HEK293 (cell line): ENCODE results near the gene MCF2L.

Experiments used
- CTCF ChIA-PET: fragments of 350-600 bp; formaldehyde crosslinking; extraction: SDS; loops from one replicate; lab custom pipeline; 2021; ENCODE audit warnings: antibody characterized with exemption; lab: Yijun Ruan, JAX
- POLR2A ChIA-PET: fragments of 300-600 bp; formaldehyde crosslinking; extraction: SDS; loops from one replicate; lab custom pipeline; 2020; ENCODE audit warnings: antibody characterized with exemption, inconsistent platforms; lab: Yijun Ruan, JAX
- H3K27ac ChIP-seq: fragments of 200-500 bp; sonication (Bioruptor generic); 2 replicates; pipeline ENCODE4 v1.5.1; 2014; ENCODE audit warnings: low read depth, low read length, control low read depth, inconsistent platforms; ENCODE audit errors: extremely low read depth
- H3K36me3 ChIP-seq, 2 experiments: fragments of 200-500 bp in 1 of 2; sonication (Bioruptor generic) in 1 of 2; 1 replicate in 1 of 2; 2 replicates in 1 of 2; pipeline ENCODE4 v1.5.1; 2014 to 2017; ENCODE audit warnings: inconsistent platforms in 2 of 2, low read length in 2 of 2; ENCODE audit not compliant: control insufficient read depth in 2 of 2, insufficient read depth in 1 of 2
- H3K4me1 ChIP-seq: fragments of 200-500 bp; sonication (Bioruptor generic); 2 replicates; pipeline ENCODE4 v1.5.1; 2014; ENCODE audit warnings: mild to moderate bottlenecking, low read length, inconsistent platforms; ENCODE audit not compliant: control insufficient read depth, insufficient read depth
- H3K4me3 ChIP-seq: 2 replicates; pipeline ENCODE4 v1.5.1; 2011; ENCODE audit warnings: low read depth, mild to moderate bottlenecking, control low read depth, low read length, moderate library complexity
- H3K9me3 ChIP-seq: fragments of 200-500 bp; sonication (Bioruptor generic); 2 replicates; pipeline ENCODE4 v1.5.1; 2014; ENCODE audit warnings: low read depth, low read length, inconsistent platforms; ENCODE audit not compliant: control insufficient read depth, insufficient read depth
- AEBP2 ChIP-seq: fragments of 450-650 bp; formaldehyde crosslinking; IDR thresholded peaks from 2 replicates; pipeline ENCODE4 v1.5.1; 2016; ENCODE audit warnings: missing biosample characterization, missing genetic modification characterization, borderline replicate concordance
- KLF1 ChIP-seq: fragments of 450-650 bp; formaldehyde crosslinking; IDR thresholded peaks from 2 replicates; pipeline ENCODE4 v1.5.1; 2016; ENCODE audit warnings: missing biosample characterization, missing genetic modification characterization
- KLF7 ChIP-seq: fragments of 450-650 bp; formaldehyde crosslinking; IDR thresholded peaks from 2 replicates; pipeline ENCODE4 v1.5.1; 2016; ENCODE audit warnings: missing biosample characterization, missing genetic modification characterization, borderline replicate concordance
- MYNN ChIP-seq: fragments of 450-650 bp; formaldehyde crosslinking; IDR thresholded peaks from 2 replicates; pipeline ENCODE4 v1.5.1; 2016; ENCODE audit warnings: missing biosample characterization, missing genetic modification characterization, borderline replicate concordance
- PRDM4 ChIP-seq: fragments of 450-650 bp; formaldehyde crosslinking; IDR thresholded peaks from 2 replicates; pipeline ENCODE4 v1.5.1; 2017; ENCODE audit warnings: missing biosample characterization, missing genetic modification characterization
- PRDM6 ChIP-seq: fragments of 450-650 bp; formaldehyde crosslinking; IDR thresholded peaks from 2 replicates; pipeline ENCODE4 v1.5.1; 2017; ENCODE audit warnings: missing biosample characterization, missing genetic modification characterization
- SCRT1 ChIP-seq: fragments of 450-650 bp; formaldehyde crosslinking; IDR thresholded peaks from 2 replicates; pipeline ENCODE4 v1.5.1; 2016; ENCODE audit warnings: missing biosample characterization, missing genetic modification characterization, borderline replicate concordance
- WT1 ChIP-seq: fragments of 450-650 bp; formaldehyde crosslinking; IDR thresholded peaks from 2 replicates; pipeline ENCODE4 v1.5.1; 2016; ENCODE audit warnings: missing biosample characterization, missing genetic modification characterization
- ZBTB6 ChIP-seq: fragments of 450-650 bp; formaldehyde crosslinking; IDR thresholded peaks from 2 replicates; pipeline ENCODE4 v1.5.1; 2017; ENCODE audit warnings: missing biosample characterization, missing genetic modification characterization
- ZFHX2 ChIP-seq: fragments of 450-650 bp; formaldehyde crosslinking; conservative IDR thresholded peaks from 2 replicates; pipeline ENCODE4 v1.5.1; 2016; ENCODE audit warnings: missing biosample characterization, missing genetic modification characterization
- ZFP41 ChIP-seq: fragments of 450-650 bp; formaldehyde crosslinking; IDR thresholded peaks from 2 replicates; pipeline ENCODE4 v1.5.1; 2016; ENCODE audit warnings: missing biosample characterization, missing genetic modification characterization, borderline replicate concordance
- ZFP69B ChIP-seq: fragments of 450-650 bp; formaldehyde crosslinking; IDR thresholded peaks from 2 replicates; pipeline ENCODE4 v1.5.1; 2016; ENCODE audit warnings: missing biosample characterization, missing genetic modification characterization
- ZNF121 ChIP-seq: fragments of 450-650 bp; formaldehyde crosslinking; IDR thresholded peaks from 2 replicates; pipeline ENCODE4 v1.5.1; 2016; ENCODE audit warnings: missing biosample characterization, missing genetic modification characterization
- ZNF157 ChIP-seq: fragments of 450-650 bp; formaldehyde crosslinking; IDR thresholded peaks from 2 replicates; pipeline ENCODE4 v1.5.1; 2016; ENCODE audit warnings: missing biosample characterization, missing genetic modification characterization
- ZNF16 ChIP-seq: fragments of 450-650 bp; formaldehyde crosslinking; IDR thresholded peaks from 2 replicates; pipeline ENCODE4 v1.5.1; 2016; ENCODE audit warnings: low read depth, missing biosample characterization, missing genetic modification characterization
- ZNF23 ChIP-seq: fragments of 450-650 bp; formaldehyde crosslinking; IDR thresholded peaks from 2 replicates; pipeline ENCODE4 v1.5.1; 2016; ENCODE audit warnings: missing biosample characterization, missing genetic modification characterization, borderline replicate concordance
- ZNF362 ChIP-seq: fragments of 450-650 bp; formaldehyde crosslinking; IDR thresholded peaks from 2 replicates; pipeline ENCODE4 v1.5.1; 2016; ENCODE audit warnings: missing biosample characterization, missing genetic modification characterization
- ZNF37A ChIP-seq: fragments of 450-650 bp; IDR thresholded peaks from 2 replicates; pipeline ENCODE4 v1.5.1; 2018; ENCODE audit warnings: missing biosample characterization, missing genetic modification characterization
- ZNF433 ChIP-seq: fragments of 450-650 bp; formaldehyde crosslinking; IDR thresholded peaks from 2 replicates; pipeline ENCODE4 v1.5.1; 2016; ENCODE audit warnings: missing biosample characterization, missing genetic modification characterization, low read depth
- ZNF449 ChIP-seq: fragments of 450-650 bp; formaldehyde crosslinking; IDR thresholded peaks from 2 replicates; pipeline ENCODE4 v1.5.1; 2017; ENCODE audit warnings: missing biosample characterization, mild to moderate bottlenecking, missing genetic modification characterization, moderate library complexity
- ZNF530 ChIP-seq: fragments of 450-650 bp; formaldehyde crosslinking; IDR thresholded peaks from 2 replicates; pipeline ENCODE4 v1.5.1; 2016; ENCODE audit warnings: low read depth, missing biosample characterization, missing genetic modification characterization
- ZNF561 ChIP-seq: fragments of 450-650 bp; IDR thresholded peaks from 2 replicates; pipeline ENCODE4 v1.5.1; 2018; ENCODE audit warnings: missing biosample characterization, missing genetic modification characterization, borderline replicate concordance
- ZNF600 ChIP-seq: fragments of 450-650 bp; formaldehyde crosslinking; IDR thresholded peaks from 2 replicates; pipeline ENCODE4 v1.5.1; 2016; ENCODE audit warnings: missing biosample characterization, missing genetic modification characterization
- ZNF837 ChIP-seq: fragments of 450-650 bp; formaldehyde crosslinking; IDR thresholded peaks from 2 replicates; pipeline ENCODE4 v1.5.1; 2016; ENCODE audit warnings: missing biosample characterization, missing genetic modification characterization
- ZXDB ChIP-seq: fragments of 450-650 bp; formaldehyde crosslinking; IDR thresholded peaks from 2 replicates; pipeline ENCODE4 v1.5.1; 2016; ENCODE audit warnings: missing biosample characterization, missing genetic modification characterization

MCF2L gene

GRCh38 chr13:113138792-113139551 lies 170.0 kb downstream of the MCF2L start (continued):
- TF ChIP-seq AEBP2 (tag by site-specific recombination) (no peak), MYNN (no peak), ZNF449 (tag by site-specific recombination) (no peak), WT1 (no peak), PRDM4 (tag by site-specific recombination) (no peak), KLF1 (tag by site-specific recombination) (no peak), ZFP69B (no peak), ZNF530 (tag by site-specific recombination) (no peak)

- CTCF ChIA-PET, result no interaction called here
- no peak overlapping the region for H3K27ac ChIP-seq
- H3K36me3 ChIP-seq, result no peaks in the 10 kb centered on the region
- no peaks in the 10 kb centered on the region for H3K9me3 ChIP-seq
- H3K4me1 ChIP-seq, result no peaks in the 10 kb centered on the region
- TF ChIP-seq SCRT1 (tag by site-specific recombination), result no peak
- TF ChIP-seq KLF7 (tag by site-specific recombination), result no peak
- TF ChIP-seq ZNF16 (tag by site-specific recombination), result no peak
- no peak for TF ChIP-seq ZFP41 (tag by site-specific recombination)
- no peak for TF ChIP-seq ZBTB6 (tag by site-specific recombination)
- no peak for TF ChIP-seq ZNF561 (tag by site-specific recombination)
- TF ChIP-seq ZNF23, result no peak
- TF ChIP-seq ZNF37A (tag by site-specific recombination), result no peak
- no peak for TF ChIP-seq ZNF530 (tag by site-specific recombination)
- no peak for TF ChIP-seq ZNF433 (tag by site-specific recombination)
- TF ChIP-seq ZNF600 (tag by site-specific recombination), result no peak
- TF ChIP-seq KLF1 (tag by site-specific recombination), result no peak
- TF ChIP-seq ZNF157 (tag by site-specific recombination), result no peak
- TF ChIP-seq ZNF121 (tag by site-specific recombination), result no peak
- TF ChIP-seq ZFHX2 (tag by site-specific recombination), result no peak
- no peak for TF ChIP-seq ZXDB (tag by site-specific recombination)
- no peak for TF ChIP-seq ZNF362 (tag by site-specific recombination)
- no peak for TF ChIP-seq ZNF837 (tag by site-specific recombination)
- no peak for TF ChIP-seq PRDM6 (tag by site-specific recombination)
- TF ChIP-seq, all 188 proteins: peak for 0
- H3K4me3 ChIP-seq, result no peak overlapping the region
- POLR2A ChIA-PET, result no interaction called here
These were observed 170.6 kb downstream of the MCF2L start for GRCh38 chr13:113139577-113139976.
